HG03066 (cell line): ENCODE results near the gene PKN1.

Experiments
- ATAC-seq: cut with Tn5 transposase; IDR thresholded peaks from one replicate; pipeline ENCODE4 v1.9.1; 2021; ENCODE audit warnings: low read depth; ENCODE audit not compliant: unreplicated experiment

PKN1 gene

DNA sequence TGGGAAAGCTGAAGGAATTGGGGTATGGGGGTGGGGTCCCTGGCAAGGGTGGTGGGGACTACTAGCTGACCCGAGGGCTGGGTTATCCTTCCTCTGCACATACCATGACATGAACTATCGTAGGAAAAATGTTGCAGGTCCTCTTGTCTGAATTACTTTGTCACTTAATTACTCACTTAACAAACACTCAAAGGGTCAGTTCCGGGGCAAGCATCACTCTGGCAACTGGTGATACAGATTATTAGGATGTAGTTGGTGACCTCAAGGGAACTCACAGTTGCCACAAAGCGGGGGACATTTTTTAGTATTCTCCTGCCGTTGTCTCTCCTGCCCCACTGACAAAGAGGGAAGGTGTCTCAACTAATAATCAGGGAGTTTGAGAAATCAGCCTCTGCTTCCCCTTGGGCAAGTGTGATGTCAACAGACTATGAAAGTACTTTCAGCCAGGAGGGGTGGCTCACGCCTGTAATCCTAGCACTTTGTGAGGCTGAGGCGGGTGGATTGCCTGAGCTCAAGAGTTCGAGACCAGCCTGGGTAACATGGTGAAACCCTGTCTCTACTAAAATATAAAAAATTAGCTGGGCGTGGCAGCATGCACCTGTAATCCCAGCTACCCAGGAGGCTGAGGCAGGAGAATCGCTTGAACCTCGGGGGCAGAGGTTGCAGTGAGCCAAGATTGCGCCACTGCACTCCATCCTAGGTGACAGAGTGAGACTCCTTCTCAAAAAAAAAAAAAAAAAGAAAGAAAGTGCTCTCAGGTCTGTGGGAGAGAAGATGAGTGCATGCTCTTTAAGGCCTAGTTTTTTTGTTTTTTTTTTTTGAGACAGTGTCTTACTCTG is 74.8 kb downstream of the PKN1 start:
- no peak for ATAC-seq

DNA sequence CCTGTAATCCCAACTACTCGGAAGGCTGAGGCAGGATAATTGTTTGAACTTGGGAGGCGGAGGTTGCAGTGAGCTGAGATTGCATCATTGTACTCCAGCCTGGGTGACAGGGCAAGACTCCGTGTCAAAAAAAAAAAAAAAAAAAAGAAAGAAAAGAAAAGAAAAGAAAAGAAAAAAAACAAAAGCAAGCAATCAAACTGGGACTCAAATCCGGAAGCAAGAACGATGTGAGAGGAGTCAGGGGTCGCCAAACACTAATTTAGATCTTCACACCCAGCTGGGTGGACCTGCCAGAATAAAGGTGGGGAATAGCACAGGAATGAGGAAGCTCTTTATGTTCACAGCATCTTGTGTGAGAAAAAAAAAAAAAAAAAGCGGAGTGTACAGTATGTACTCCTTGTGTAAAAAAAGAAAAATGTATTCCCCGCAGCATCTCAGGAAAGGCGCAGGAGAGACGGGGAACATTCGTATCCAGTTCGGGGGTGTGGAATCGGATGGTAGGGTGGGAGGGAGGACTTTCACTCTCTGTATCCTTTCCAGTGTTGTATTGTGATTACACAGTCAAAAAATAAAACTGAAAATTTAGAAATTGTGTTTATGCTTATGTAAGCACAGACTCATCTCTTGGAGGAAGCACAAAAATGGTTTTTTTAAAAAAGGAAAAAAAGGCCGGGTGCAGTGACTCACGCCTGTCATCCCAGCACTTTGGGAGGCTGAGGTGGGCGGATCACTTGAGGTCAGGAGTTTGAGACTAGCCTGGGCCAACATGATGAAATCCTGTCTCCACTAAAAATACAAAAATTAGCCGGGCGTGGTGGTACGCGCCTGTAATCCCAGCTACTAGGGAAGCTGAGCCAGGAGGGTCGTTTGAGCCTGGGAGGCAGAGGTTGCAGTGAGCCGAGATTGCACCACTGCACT is 77.5 kb downstream of the PKN1 start:
- no peak for ATAC-seq

DNA sequence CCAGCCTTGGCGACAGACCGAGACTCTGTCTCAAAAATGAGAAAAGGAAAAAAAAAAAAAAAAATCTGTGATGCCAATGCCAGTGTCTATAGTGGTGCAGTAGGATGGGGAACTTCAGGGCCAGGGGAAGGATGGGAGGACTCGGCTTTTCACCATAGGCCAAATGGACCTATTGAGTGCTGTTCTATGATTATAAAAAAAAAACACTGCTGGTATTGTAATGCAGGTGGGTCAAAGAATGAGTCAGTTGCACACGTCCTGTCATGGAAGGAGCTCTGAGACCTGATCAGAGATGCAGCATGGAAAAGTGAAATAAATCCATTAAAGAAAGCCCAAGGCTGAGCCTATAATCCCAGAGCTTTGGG is 78.1 kb downstream of the PKN1 start:
- no peak for ATAC-seq

DNA sequence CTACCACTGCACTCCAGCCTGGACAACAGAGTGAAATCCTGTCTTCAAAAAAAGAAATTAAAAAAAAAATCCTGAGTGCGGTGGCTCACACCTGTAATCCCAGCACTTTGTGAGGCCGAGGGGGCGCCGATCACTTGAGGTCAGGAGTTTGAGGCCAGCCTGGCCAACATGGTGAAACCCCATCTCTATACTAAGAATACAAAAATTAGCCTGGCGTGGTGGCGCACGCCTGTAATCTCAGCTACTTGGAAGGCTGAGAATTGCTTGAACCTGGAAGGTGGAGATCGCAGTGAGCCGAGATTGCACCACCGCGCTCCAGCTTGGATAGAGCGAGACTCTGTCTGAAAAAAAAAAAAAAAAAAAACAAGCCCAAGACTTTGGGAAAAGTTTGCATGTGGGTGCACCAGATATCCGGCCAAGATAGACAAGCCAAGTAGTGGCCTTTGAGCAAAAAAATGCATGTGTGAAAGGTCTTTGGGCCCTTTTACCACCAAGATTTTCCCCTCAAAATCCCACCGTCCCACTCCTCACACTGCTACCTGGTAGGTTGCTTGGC is 79.4 kb downstream of the PKN1 start:
- no peak for ATAC-seq

DNA sequence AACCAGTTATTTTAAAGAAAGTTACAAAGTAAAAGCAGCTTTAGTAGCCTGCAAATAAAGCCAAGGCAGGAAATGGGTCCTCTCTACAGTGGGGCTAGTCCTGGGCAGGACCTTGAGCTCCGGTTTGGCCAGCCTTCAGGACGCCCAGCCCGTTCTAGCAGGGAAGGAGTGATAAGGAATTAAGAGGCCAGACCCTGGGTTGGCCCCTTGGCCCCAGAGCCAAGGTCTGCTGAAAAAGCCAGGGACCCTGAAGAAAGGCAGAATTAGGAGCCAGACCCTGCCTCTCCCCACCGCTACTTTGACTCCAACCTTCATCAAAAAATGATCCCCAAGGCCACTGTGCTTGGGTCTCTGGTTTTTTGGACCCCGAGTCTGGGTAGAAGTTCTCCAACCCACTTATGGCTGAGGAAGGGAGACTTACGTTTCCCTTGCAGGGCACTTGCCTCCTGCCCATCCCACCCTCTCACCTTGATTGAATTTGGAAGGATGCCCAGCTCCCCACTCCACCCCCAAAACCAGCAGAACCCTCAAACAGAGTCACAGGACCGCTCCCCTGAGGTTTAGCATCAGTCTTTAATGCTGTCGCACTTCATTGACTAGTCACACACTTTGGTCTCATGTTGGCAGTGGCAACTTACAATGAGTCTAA is 81.2 kb downstream of the PKN1 start:
- no peak for ATAC-seq

DNA sequence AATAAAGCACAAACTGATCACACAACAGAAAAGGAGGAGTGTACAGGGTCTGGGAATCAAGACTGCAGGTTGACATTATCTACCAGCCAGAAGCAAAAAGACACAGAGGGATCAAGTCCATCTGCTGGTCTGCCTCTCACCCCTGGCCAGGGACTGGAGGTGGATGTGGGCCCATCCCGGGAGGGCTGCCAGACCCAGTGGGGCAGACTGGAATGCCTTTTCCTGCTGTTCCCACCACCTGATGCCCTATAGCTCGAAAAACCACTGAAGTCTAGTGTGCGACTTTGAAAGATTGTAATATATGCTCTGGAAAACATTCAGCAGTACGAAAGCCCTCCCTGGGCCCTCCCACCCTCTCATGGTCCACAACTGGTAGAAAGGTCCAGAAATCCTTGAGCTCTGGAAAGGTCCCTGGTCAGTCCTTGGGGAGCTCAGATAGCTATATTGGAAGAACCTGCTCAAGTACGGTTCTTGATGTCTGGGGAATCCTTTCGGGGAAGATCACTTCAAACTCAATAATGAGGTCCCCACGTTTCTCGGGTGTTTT is 82.5 kb downstream of the PKN1 start:
- ATAC-seq: no peak

DNA sequence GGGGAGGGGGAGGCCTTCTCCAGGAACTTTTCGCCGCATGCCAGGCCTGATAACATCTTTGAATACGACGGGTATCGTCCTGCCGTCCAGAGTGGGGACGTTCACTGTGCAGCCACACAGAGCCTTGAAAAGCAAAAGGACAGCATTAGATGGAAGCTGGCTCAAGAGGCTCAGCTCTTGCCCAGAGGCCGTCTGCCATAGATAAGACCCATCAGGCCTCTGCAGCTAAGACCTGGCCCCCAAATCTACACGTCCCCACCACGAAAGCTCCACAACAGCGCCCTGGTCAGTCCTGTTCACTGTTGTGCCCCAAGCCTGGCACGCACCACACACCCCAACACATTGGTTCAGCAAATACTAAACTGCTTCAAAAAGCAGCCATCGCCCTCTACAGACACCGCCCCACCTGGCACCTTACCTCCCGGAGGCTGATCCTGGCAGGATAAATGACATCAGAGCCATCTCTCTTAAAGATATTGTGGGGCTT is 83.0 kb downstream of the PKN1 start:
- no peak for ATAC-seq

DNA sequence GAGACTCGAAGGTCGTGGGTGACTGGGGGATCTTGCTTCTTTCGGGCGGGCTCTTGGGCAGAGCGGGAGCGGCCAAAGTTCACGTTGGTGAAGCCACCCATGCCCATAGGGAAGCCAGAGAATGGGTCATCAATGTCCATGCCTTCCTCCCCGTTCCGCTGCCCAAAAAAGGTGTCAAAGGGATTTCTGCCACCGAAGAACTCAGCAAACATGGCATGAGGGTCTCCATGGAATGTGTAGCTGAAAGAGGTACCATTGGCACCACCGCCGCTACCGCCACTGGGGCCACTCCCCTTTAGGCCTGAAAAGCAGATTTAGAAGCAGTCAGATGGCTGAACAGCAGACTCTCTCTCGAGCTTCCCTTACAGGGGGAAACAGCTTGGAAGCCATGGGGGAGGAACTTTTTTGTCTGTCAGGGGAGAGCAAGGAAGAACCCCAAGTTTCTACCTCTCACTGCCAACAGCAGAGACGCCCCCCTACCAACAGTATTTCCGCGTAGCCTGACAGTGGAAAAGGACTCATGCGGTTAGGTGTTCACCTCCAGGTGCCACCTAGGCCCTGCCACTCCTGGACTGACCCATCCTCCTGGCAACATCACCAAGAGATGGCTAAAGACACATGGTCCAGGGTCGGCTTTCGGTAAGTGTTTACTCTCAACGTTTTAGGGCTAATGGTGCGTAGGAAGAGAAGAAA is 83.8 kb downstream of the PKN1 start:
- no peak for ATAC-seq

DNA sequence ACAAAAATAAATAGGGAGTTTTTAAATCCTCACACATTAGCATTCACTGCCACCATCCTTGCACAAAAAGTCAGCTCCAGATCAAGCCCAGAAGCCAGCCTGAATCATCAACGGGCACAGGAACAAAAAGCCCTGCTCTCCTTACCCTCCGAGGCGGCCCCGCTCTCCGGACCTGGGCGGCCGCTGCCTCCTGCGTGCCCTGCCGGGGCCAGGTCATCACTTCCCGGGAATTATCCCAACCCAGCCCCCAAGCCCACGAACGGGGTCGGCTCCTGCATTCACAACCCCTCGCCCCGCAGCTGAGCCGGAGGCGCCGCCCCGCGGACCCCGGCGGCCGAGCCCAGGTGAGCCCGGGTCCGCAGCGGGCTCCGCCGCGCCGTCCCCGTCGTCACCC is 84.3 kb downstream of the PKN1 start:
- no peak for ATAC-seq

DNA sequence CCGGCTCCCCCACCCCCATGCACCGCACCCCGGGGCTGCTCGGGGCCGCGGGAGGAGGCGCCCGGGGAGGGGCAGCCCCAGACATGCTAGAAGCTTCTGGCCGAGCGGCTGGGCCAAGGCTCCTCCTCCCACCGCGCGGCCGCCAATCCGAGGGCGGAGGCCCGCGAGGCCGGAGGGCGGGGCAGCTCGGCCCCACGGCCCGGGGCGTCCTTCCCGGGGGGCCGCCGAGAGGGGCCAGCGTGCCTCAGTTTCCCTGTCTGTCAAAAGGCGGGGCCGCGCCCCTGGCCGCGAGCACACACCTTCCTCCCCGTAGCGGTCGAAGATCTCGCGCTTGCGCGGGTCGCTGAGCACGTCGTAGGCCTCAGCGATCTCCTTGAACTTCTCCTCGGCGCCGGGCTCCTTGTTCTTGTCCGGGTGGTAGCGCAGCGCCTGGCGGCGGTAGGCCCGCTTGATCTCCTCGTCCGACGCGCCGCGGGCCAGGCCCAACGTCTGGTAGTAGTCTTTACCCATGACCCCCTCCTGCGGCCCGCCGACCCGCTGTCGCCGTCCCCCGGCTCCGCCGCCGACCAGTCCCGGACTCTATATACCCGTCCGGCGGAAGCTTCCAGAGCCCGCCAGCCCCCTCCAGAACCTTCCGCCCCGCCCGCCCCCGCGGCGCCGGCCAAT is 84.9 kb downstream of the PKN1 start, which contains the start of gene DNAJB1:
Gene DNAJB1 (minus strand): TSS at position 558 of the 666 bp plus-strand sequence. CDS start 48 bp downstream, at position 510.
- peak; percentile 58 for ATAC-seq

DNA sequence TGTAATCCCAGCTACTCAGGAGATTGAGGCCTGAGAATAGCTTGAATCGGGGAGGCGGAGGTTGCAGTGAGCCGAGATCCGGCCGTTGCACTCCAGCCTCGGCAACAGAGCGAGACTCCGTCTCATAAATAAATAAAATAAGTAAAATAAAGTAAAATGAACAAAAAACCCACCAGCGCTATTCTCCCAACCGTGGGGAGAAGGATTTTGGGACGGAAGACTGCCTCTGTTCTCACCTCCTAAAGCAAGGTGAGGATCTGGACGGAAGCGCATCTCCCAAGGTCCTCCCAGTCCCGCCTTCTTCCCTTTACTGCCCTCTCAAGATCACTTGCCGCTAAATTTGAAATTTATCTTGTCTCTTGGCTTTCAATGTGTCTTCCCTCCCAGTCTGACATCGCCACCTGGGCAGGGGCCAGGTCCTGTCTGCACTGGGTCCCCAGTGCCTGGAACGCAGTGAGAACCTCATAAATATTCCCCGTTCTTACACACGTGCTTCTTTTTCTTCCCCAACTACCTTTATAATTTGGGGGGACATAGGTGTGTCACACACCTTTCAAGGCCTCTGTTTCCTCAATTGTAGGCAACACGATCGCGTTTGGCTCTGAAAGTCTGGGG is 86.2 kb downstream of the PKN1 start:
- ATAC-seq: no peak

DNA sequence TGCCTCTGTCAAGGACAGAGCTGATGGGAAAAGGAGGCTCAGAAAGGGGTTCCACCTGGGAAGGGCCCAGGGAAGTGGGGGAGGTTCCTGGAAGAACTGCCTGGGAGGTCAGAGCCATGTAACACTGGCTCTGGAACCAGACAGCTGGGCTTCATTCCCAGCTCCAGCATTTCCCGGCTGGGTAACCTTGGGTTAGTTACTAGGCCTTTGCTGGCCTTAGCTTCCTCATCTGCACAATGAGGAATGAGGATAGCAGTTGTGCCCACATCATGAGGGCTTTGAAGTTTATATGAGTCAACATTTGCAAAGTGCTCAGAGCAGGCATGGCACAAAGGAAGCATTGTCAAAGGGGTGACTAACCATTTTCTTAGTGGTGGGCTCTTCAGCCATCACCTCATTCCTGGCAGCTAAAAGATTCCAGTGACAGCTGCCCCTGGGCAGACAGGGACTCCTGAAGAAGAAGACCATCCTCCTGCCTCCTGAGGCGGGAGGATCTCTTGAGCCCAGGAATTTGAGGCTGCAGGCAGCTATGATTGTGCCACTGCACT is 86.8 kb downstream of the PKN1 start:
- ATAC-seq: no peak

DNA sequence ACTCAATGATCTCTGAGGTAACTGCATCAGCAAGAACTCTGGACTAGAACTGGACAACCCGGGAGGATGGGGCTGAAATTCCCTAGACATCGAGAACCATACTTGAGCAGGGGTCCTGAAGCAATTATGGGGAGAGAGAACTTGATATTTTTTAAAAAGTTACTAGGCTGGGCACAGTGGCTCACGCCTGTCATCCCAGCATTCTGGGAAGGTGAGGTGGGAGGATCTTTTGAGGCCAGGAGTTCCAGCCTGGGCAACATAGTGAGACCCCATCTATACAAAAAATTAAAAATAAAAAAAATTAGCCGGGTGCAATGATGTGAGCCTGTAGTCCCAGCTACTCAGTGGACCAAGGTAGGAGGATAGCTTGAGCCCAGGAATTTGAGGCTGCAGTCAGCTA is 87.4 kb downstream of the PKN1 start:
- no peak for ATAC-seq
